GM19468 (cell line): Measurements from ENCODE around the gene CDC14A.

Experiments used
- ATAC-seq: cut with Tn5 transposase; IDR thresholded peaks from one replicate; pipeline ENCODE4 v1.9.1; 2021; ENCODE audit warnings: mild to moderate bottlenecking, moderate library complexity, moderate number of reproducible peaks; ENCODE audit not compliant: unreplicated experiment; ENCODE audit errors: extremely low read depth

The CDC14A gene

DNA sequence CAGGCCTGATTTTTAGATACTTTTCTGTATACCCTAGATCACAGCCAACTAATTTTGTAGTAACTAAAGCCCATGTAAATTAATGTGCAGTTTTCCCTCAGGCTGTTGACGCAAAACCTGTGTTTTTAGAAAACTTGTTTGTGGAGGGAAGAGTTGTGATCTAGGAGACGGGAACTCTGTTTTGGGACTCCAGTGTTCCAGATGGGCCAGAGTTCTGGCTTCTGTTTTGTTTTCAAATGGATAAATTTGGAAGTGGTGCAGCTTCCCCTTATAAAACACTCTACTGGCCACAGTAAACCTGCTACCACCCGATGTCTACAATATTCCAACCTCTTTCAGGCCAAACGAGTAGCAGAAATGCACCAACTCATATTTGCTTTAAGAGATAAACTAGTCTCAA lies 172.0 kb downstream of the CDC14A start:
- no peak for ATAC-seq

DNA sequence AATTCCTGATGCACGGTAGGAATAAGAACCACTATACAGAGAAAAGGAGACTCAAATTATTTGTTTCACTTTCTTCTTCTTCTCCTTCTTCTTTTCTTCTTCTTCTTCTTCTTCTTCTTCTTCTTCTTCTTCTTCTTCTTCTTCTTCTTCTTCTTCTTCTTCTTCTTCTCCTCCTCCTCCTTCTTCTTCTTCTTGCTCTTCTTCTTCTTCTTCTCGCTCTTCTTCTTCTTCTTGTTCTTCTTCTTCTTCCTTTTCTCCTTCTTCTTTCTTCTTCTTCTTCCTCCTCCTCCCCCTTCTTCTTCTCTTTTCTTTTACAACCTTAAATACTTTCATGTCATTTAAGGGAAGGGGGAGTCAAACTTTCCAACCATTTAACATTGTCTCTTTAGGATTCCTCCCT lies 174.6 kb downstream of the CDC14A start:
- no peak for ATAC-seq

DNA sequence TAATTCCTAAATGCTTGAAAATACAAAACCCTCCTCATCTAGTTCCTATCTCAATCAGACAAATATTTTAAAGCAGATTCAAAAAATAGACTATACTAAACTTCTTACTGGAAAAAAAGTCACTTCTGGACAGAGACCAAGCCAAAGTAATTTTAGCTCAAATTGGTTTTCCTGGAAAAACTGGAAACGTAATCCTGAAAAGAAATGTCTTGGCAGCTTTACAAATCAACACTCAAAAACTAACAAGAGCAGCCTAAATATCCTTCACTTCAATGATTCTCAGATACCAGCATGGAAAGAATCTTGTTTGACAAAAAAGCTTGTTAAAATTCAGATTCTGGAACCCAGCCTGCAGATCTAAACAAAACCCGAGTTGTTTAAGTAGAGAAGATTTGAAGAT lies 176.6 kb downstream of the CDC14A start:
- ATAC-seq: no peak

DNA sequence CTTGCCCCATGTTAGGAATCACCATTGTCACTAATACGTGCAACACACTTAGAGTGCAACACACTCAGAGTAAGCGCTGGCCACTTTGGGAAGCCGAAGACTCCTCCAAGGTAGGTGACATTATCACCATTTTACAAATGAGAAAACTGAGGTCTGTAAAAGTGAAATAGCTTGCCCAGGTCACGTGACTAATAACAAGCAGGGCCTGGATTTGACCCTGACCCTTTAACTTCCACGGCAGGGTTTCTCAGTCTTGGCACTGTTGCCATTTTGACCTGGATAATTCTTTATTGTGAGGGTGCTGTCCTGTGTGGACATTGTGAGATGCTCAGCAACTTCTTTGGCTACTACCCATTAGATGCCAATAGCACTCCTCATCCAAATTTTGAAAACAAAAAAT lies 177.8 kb downstream of the CDC14A start:
- ATAC-seq: no peak

GRCh38 chr1:100530880-100531487 lies 178.7 kb downstream of the CDC14A start:
- ATAC-seq: peak; percentile 79

DNA sequence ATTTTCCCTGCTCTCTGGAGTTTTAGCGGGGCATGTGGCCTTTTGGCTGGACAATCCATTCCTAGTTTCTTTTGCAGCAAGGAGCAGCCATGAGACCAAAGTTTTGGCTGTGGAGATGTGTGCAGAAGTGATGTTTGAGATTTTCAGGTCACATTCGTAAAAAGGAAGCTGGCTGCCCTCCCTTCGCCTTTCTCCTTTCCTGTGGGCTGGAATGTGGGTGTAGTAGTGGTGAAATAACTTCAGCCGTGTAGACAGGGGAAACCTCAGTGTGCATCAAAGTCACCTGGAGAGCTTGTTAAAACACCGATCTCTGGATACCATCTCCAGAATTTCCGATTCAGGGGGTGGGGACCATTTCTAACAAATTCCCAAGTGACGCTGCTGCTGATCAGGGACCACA lies 180.3 kb downstream of the CDC14A start:
- no peak for ATAC-seq

DNA sequence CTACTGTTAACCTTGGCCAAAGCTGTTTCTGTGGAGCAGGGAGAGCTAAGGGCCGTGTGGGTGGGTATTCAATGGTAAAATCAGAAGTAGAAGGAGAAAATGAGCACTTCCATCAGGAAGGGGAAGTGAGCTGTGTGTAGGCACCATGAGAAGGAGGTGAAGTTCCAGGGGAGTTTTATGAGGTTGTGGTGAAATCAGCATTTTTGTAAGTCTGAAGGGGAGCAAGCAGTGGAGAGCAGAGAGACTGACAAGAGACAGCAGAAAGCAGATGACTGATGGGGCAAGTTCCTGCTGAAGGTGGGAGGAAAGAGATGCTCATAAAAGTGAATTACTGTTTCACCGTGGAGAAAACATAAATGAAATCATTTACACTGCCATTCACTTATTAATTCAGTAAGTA lies 183.0 kb downstream of the CDC14A start:
- ATAC-seq: no peak

GRCh38 chr1:100536031-100536430 lies 183.7 kb downstream of the CDC14A start:
- ATAC-seq: peak; percentile 85

GRCh38 chr1:100538913-100539835 lies 186.9 kb downstream of the CDC14A start:
- ATAC-seq: no peak

GRCh38 chr1:100539836-100540536 lies 187.7 kb downstream of the CDC14A start:
- no peak for ATAC-seq

DNA sequence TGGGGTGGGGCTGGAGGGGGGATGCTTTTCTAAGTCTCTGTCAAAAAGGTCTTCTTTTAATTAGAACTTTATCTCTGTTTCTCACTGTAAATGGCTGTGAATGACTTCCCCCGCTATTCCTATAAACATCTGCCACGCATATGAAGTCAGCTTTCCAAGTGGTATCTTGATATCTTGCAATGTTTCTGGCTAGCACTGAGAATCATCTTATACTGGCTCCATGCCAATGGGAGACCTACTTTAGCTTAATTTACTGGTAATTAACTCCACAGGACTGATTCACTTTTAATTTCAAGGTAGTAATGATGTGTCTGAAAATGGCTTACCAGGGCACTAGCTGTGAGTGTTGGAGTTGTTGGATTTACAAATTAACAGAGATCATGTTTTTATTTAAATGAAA lies 190.0 kb downstream of the CDC14A start:
- no peak for ATAC-seq

- ATAC-seq: no peak
Measured at GRCh38 chr1:100543640-100544039, 191.3 kb downstream of the CDC14A start.

DNA sequence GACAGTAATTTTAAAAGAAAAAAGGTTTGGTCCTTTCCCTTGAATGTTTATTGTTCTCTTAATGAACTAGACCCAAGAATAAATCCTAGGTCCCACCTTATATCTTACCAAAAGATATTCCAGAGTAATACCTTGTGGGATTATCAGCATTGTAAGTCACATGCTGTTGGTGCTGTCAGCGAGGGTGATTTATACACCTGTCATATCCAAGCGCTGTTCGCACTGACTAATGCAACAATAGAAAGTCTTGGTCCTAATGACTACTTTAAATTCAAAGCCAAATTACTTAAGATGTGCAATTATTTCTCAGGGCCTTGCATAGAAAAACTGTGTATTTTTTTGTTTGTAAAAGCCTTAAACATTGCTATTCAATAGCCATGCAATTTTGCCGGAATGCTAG lies 192.5 kb downstream of the CDC14A start:
- ATAC-seq: no peak

DNA sequence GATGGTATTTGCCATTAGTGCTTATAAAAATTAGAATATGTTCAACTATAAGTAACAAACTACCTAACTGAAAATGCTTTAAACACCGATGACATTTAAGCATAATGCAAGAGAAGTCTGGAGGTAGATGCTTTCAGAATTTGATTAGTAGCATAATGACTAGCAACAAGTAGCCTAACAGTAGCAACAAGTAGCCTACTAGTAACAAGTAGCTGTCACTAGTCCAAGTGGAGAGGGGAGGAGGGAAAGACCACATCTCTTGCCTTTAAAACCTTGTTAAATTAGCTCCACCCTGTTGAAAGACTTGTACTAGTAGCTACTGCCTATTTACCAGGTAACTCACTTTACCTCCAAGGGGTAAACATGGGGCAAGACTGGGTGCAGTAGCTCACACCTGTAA lies 193.5 kb downstream of the CDC14A start:
- ATAC-seq: no peak

GRCh38 chr1:100552031-100552430 lies 199.7 kb downstream of the CDC14A start:
- ATAC-seq: no peak

DNA sequence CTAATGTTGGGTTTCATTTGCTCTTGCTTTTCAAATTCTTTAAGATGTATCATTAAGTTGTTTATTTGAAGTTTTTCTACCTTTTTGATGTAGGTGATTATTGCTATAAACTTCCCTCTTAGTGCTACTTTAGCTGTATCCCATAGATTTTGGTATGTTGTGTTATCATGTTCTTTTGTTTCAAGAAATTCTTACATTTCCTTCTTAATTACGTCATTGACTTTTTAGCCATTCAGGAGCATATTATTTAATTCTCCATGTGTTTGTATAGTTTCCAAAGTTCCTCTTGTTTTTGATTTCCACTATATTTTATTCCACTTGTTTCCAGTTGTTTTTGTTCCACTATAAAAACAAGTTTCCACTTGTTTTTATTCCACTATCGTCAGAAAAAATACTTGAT lies 200.6 kb downstream of the CDC14A start:
- no peak for ATAC-seq

GRCh38 chr1:100556181-100556580 lies 203.9 kb downstream of the CDC14A start:
- no peak for ATAC-seq

DNA sequence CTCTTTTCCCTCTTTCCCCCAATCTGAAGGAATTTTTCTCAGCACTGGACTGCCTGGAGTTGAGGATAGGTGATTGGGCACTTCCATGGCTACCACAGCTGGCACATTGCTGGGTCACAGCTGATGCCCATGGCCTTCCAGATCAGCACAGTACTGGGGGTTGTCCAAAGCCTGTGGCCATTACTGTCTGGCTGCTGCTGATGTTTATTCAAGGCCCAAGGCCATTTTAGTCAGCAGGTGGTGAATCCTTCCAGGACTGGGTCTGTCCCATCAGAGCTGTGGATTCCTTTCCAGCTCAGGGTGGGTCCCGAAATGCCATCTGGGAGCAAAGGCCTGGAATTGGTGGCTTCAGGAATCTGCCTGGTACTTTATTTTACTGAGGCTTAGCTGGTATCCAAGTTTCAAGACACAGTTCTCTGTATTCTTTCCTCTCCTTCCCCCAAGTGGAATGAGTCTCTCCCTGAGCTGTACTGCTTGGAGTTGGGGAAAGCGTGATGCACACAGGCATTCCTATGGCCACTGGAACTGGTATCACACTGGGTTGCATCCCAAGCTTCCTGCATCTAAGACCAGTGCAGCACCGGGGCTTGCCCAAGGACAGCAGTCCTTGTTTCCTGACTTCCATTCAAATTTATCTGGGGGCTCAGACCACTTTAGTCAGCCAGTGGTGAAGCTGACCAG lies 204.8 kb downstream of the CDC14A start:
- no peak for ATAC-seq

GRCh38 chr1:100557606-100557953 lies 205.3 kb downstream of the CDC14A start:
- no peak for ATAC-seq

DNA sequence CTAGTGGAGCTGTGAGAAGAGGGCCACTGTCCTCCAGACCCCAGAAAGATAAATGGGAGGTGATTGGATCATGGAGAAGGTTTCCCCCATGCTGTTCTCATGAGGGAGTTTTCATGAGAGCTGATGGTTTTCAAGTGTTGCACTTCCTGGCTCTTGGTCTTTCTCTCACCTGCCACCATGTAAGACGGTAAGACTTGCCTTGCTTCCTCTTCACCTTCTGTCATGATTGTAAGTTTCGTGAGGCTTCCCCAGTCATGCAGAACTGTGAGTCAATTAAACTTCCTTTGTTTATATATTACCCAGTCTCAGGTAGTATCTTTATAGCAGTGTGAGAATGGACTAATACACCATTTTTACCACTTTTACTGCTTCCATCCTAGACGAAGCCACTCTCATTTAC lies 213.2 kb downstream of the CDC14A start:
- ATAC-seq: no peak
